Hepatocyte (in vitro differentiated cells): Measurements from ENCODE around the gene NANOG.
"Not testable (repeated sequence)": the region's sequence is repeated elsewhere in the genome, so short reads cannot be mapped to it uniquely, and the experiment has no call there.

Experiments
- EZH2phosphoT487 ChIP-seq: fragments of 200-600 bp; sonication (generic); IDR thresholded peaks from one replicate; pipeline ENCODE4 v1.6.1; 2018; ENCODE audit warnings: antibody characterized with exemption, mild to moderate bottlenecking, low read depth, moderate library complexity; ENCODE audit not compliant: unreplicated experiment, severe bottlenecking
- TF ChIP-seq, protein P1 (sequence below): fragments of 200-600 bp; sonication (generic); IDR thresholded peaks from 2 replicates; pipeline ENCODE4 v1.5.1; 2016; ENCODE audit warnings: antibody characterized with exemption, mild to moderate bottlenecking; ENCODE audit not compliant: poor library complexity

DNA sequence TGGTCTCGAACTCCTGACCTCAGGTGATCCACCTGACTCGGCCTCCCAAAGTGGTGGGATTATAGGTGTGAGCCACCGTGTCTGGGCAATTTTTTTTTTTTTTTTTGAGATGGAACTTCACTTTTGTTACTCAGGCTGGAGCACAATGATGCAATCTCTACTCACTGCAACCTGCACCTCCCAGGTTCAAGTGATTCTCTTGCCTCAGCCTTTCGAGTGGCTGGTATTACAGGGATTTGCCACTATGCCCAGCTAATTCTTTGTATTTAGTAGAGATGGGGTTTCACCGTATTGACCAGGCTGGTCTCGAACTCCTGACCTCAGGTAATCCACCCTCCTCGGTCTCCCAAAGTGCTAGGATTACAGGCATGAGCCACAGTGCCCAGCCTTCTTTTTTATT is 8.1 kb downstream of the NANOG start:
- TF ChIP-seq, protein P1, sequence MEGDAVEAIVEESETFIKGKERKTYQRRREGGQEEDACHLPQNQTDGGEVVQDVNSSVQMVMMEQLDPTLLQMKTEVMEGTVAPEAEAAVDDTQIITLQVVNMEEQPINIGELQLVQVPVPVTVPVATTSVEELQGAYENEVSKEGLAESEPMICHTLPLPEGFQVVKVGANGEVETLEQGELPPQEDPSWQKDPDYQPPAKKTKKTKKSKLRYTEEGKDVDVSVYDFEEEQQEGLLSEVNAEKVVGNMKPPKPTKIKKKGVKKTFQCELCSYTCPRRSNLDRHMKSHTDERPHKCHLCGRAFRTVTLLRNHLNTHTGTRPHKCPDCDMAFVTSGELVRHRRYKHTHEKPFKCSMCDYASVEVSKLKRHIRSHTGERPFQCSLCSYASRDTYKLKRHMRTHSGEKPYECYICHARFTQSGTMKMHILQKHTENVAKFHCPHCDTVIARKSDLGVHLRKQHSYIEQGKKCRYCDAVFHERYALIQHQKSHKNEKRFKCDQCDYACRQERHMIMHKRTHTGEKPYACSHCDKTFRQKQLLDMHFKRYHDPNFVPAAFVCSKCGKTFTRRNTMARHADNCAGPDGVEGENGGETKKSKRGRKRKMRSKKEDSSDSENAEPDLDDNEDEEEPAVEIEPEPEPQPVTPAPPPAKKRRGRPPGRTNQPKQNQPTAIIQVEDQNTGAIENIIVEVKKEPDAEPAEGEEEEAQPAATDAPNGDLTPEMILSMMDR: not testable (repeated sequence)
- TF ChIP-seq EZH2phosphoT487: not testable (repeated sequence)
